GM12878 (cell line): Measurements from ENCODE around the gene SERPINE3. TPM values are rescaled to one million over a fixed set of nuclear protein-coding genes. Genes with fewer than 3 reads are reported as not detected.

Experiments
- ASH2L ChIP-seq: fragments of 300-600, 200-600 bp; sonication (generic); IDR thresholded peaks from 2 replicates; pipeline ENCODE4 v1.6.1; 2017; ENCODE audit warnings: low read depth, mild to moderate bottlenecking, borderline replicate concordance
- ATF7 ChIP-seq: fragments of 450-650 bp; IDR thresholded peaks from 2 replicates; pipeline ENCODE4 v1.6.1; 2016; ENCODE audit warnings: low read depth, mild to moderate bottlenecking
- CEBPZ ChIP-seq: fragments of 150-350 bp; IDR thresholded peaks from 2 replicates; pipeline ENCODE4 v1.6.1; 2016; ENCODE audit warnings: low read depth, low read length
- CREM ChIP-seq: IDR thresholded peaks from 2 replicates; pipeline ENCODE4 v1.6.1; 2014; ENCODE audit warnings: antibody characterized with exemption, low read depth
- E4F1 ChIP-seq: fragments of 450-650 bp; IDR thresholded peaks from 2 replicates; pipeline ENCODE4 v1.6.1; 2018; ENCODE audit warnings: borderline replicate concordance, mild to moderate bottlenecking; ENCODE audit not compliant: partially characterized antibody
- FOXK2 ChIP-seq: fragments of 450-650 bp; IDR thresholded peaks from 2 replicates; pipeline ENCODE4 v1.6.1; 2017; ENCODE audit warnings: mild to moderate bottlenecking, moderate library complexity
- PAX5 ChIP-seq: IDR thresholded peaks from 2 replicates; pipeline ENCODE4 v1.6.1; 2011; ENCODE audit warnings: low read depth, low read length, borderline replicate concordance
- PAX8 ChIP-seq: fragments of 450-650 bp; IDR thresholded peaks from 2 replicates; pipeline ENCODE4 v1.6.1; 2017; ENCODE audit warnings: mild to moderate bottlenecking, moderate library complexity
- RELA ChIP-seq: fragments of 450-650 bp; IDR thresholded peaks from 2 replicates; pipeline ENCODE4 v1.8.0; 2014; ENCODE audit warnings: borderline replicate concordance; ENCODE audit not compliant: partially characterized antibody
- ZNF207 ChIP-seq: fragments of 450-650 bp; IDR thresholded peaks from 2 replicates; pipeline ENCODE4 v1.6.1; 2014; ENCODE audit warnings: antibody characterized with exemption, mild to moderate bottlenecking, borderline replicate concordance
- polyA plus RNA-seq, 11 experiments: library from polyadenylated mRNA; depleted of rRNA in 4 of 11; unstranded in 6 of 11; stranded (reverse) in 5 of 11; fragments of >200 nt; fragmentation: Nextera tagmentation in 4 of 11; fragmentation: Illumina TruSeq in 1 of 11; extraction: Ambion mirVana in 4 of 11; extraction: Trizol in 1 of 11; gene quantifications; 1 replicate in 1 of 11; 2 replicates in 10 of 11; pipeline versions ENCODE4 v1.2.1 to v1.2.3, GENCODE V29; 2011 to 2016; ENCODE audit warnings: inconsistent platforms in 2 of 11, missing spikeins in 2 of 11, low read depth in 1 of 11
- total RNA-seq, 4 experiments: library from RNA; depleted of rRNA in 3 of 4; stranded (reverse); fragments of >200 nt in 3 of 4; fragmentation: Illumina TruSeq in 1 of 4; extraction: Trizol in 1 of 4; gene quantifications; 2 replicates each; pipeline versions ENCODE4 v1.2.1 to v1.2.3, GENCODE V29; 2013 to 2021

The SERPINE3 gene
- total and polyA plus RNA-seq, 10 of the 15 experiments (the other 5 are each of a cell fraction or from before 2014, with no cell fraction given), result 0.19 TPM; not detected in 9

GRCh38 chr13:51328488-51328887, 11.0 kb upstream of the SERPINE3 start (continued):
- TF ChIP-seq CEBPZ (no peak), FOXK2 (no peak), PAX5 (no peak), RELA (no peak), CREM (no peak), ATF7 (no peak), ASH2L (no peak), E4F1 (no peak), ZNF207 (no peak), PAX8 (no peak)
